ENCODE measurements around the gene TMEM60.

The TMEM60 gene

DNA sequence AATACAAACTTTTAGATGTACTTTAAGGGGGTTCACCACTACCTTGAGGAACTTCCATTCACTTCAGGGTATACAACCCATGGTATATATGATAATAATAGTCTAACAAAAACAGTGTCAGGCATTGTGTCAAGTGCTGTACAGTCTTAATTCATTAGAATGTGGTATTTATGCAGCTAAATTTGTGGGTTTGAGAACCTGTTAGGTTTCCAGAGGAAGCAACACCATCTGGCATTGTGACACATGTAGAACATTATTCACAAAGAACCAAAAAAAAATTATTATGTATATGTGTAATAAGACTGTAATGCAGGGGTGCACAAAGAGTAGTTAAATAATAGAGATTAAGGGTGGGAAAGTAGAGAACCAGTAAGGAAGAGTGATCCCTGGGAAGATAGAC, 26.3 kb downstream of the TMEM60 start:
- DNase-seq (ENCODE audit: low read depth in 2 of 2) = no peak

GRCh38 chr7:77770316-77770715, 27.9 kb downstream of the TMEM60 start:
- DNase-seq (ENCODE audit: low read depth in 2 of 2) = no peak

- DNase-seq (ENCODE audit: low read depth in 2 of 2) = no peak
Measured at GRCh38 chr7:77766801-77767605, 31.2 kb downstream of the TMEM60 start.

- DNase-seq (ENCODE audit: low read depth in 2 of 2) = no peak
Measured at GRCh38 chr7:77765906-77766800, 32.1 kb downstream of the TMEM60 start.

DNA sequence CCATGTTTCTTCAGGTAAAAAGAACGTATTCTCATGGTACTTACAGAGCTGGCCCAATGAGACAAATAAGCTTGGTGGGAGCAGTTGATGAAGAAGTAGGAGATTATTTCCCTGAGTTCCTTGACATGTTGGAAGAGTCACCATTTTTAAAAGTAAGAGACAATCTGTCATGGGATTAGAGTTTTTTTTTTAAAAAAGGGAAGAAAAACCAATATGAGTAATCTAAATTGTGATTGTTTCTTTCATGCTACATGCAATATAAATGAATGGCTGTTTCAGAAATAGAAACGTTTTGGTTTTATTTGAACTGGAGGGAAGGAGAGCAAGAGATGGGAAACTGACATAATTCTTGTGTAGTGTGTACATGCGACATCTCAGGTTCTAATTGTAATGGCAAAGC, 32.8 kb downstream of the TMEM60 start:
- no peak for DNase-seq (ENCODE audit: low read depth in 2 of 2)

DNA sequence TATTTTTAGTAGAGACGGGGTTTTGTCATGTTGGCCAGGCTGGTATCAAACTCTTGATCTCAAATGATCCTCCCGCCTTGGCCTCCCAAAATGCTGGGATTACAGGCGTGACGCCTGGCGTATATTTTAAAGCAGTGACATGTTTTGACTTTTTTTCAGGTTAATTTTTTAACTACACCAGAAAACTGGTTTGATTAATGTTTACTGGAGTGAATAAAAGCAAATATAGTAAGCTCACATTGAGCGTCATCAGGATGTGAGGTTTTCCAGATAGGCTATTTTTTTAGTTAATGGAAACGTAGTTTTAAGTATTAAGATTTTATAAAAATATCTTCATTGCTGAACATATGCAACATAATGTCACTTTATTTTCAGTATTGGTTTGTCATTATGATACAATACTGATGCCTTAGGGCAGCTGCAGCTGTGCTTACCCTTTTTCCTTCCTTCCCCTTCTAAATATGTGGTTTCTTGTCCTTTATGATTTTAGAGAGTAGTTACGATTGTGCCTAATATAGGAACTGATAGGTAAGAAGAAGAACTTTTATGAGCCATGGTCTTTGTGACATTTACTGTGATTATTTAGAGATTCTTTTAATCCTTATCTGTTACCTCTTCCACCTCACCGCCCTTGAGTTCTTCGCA, 37.3 kb downstream of the TMEM60 start:
- DNase-seq (ENCODE audit: low read depth in 2 of 2) = no peak

DNA sequence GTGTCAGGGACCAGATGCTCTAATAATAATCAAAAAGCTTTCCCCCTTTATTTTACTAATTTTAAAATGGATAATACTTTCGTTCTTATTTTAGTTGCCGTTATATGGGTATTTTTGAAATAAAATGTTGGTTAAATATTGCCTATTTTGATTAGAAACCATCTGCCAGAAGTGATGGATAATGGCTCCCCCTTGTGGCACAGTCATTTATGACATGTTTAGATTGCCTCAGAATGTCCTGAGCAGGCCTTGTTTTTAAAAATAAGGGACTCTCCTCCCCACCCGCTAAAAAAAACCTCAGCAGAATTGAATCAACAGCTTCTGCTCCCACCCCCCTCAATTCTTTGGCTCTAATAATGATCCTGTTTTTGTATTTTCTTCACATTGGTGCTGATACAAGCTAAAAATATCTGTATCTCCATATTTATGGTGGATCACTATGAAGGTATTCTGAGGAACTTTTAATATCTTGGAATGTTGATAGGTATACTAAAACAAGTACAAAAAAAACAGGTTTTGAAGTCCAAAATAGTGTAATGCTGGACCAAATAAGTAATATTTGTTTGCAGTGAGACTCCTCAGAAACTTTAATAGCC, 38.8 kb downstream of the TMEM60 start:
- peak in 1 of 2 donors; percentile 29 for DNase-seq (ENCODE audit: low read depth in 2 of 2)

GRCh38 chr7:77757589-77757988, 40.6 kb downstream of the TMEM60 start:
- peak in 1 of 2 donors; percentile 1 for DNase-seq (ENCODE audit: low read depth in 2 of 2)

- no peak for DNase-seq (ENCODE audit: low read depth in 2 of 2)
Measured at GRCh38 chr7:77753173-77753572, 45.1 kb downstream of the TMEM60 start.

DNA sequence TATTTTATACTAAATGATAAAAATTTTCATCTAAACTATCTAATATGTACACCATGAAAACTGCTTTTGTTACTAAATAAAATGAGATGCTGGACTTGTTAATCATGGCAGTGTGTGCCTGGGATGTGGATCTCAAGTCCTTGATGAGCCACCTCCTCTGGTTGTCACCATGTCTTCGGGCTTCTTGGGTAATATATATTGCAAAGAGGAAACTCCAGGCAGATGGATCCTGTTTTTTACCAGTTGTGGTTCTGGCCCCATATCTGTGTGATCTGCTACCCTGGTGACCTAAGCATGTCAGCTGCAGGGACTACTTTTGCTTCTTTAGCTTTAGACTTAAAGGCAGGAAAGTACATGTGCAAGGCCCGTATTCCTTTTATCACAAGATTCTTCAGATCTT, 46.2 kb downstream of the TMEM60 start:
- no peak for DNase-seq (ENCODE audit: low read depth in 2 of 2)

DNA sequence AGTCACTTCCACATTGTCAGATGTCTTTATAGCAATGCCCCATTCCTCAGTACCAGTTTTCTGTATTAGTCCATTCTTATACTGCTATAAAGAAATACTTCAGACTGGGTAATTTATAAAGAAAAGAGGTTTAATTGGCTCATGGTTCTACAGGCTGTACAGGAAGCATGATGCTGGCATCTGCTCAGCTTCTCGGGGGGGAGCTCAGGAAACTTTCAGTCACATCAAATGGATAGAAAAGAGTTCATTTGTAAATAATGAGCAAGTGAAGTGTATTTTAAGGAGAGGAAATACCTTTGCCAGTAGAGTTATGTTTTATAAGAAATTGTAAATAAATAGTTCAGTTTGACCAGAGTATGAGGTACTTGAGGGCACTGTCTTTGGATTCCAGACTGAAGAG, 50.5 kb downstream of the TMEM60 start:
- DNase-seq (ENCODE audit: low read depth in 2 of 2) = no peak

DNA sequence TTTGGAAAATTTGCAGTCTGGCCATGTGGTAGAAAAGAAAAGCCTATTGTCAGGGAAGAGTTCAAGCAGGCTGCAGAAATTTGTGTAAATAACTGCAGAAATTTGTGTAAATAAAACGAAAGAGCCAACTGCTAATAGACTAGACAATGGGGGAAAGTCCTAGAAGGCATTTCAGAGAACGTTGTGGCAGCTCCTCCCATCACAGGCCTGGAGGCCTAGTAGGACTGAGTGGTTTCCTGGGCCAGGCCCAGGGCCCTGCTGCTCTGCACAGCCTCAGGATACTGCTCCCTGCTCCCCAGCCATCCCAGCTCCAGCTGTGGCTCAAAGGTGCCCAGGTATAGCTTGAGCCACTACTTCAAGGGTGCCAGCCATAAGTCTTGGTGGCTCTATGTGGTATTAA, 51.1 kb downstream of the TMEM60 start:
- DNase-seq (ENCODE audit: low read depth in 2 of 2) = no peak

GRCh38 chr7:77746824-77747165, 51.4 kb downstream of the TMEM60 start:
- DNase-seq (ENCODE audit: low read depth in 2 of 2) = no peak

DNA sequence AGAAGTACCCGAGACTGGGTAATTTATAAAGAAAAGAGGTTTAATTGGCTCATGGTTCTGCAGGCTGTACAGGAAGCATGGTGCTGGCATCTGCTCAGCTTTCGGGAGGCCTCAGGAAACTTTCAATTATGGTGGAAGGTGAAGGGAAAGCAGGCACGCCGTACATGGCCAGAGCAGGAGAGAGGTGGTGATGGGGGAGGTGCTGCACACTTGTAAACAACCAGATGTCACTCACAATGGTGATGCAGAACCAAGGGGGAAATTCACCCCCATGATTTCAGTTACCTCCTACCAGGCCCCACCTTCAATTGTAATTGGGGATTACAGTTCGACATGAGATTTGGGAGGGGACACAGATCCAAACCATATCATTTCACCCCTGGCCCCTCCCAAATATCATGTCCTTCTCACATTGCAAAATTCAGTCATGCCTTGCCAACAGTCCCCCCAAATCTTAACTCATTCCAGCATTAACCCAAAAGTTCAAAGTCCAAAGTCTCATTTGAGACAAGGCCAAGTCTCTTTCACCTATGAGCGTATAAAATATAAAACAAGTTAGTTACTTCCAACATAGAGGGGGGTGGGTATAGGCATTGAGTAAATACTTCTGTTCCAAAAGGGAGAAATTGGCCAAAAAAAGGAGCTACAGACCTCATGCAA, 51.9 kb downstream of the TMEM60 start:
- DNase-seq (ENCODE audit: low read depth in 2 of 2) = no peak

GRCh38 chr7:77745746-77746145, 52.5 kb downstream of the TMEM60 start:
- DNase-seq (ENCODE audit: low read depth in 2 of 2) = no peak
